PC-3 (cell line): Measurements from ENCODE around the gene MRGPRX2.

Experiments used
- EZH2 ChIP-seq: fragments of 300-600 bp; sonication (generic); IDR thresholded peaks from one replicate; pipeline ENCODE4 v1.6.1; 2017; ENCODE audit warnings: antibody characterized with exemption, mild to moderate bottlenecking, low read length; ENCODE audit not compliant: unreplicated experiment
- EZH2phosphoT487 ChIP-seq: fragments of 300-600 bp; sonication (generic); IDR thresholded peaks from 2 replicates; pipeline ENCODE4 v1.6.1; 2018; ENCODE audit warnings: mild to moderate bottlenecking, antibody characterized with exemption, low read length, borderline replicate concordance
- TF ChIP-seq, protein P1 (sequence below): fragments of 300-600 bp; sonication (generic); conservative IDR thresholded peaks from 2 replicates; pipeline ENCODE4 v1.5.1; 2017; ENCODE audit warnings: antibody characterized with exemption, low read depth, mild to moderate bottlenecking, low read length

DNA sequence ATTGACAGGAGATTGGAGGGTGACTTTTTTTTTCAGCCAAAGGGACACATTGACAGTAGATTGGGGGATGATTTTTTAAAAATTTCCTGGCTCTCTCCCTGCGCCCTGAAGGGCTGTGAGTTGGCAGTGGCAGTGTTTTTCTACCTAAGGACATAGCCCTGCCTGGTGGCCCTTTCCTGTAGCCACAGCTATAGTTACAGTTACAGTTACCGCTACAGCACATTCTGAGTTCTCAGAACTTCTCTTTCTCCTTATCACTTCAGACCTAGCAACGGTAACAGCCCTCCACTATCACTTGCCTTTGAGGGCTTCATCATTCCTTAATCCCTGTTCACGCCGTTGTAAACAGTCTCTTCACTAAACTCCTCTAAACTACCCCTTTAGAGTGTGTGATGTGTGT is 684 bp downstream of the MRGPRX2 start:
- TF ChIP-seq, protein P1, sequence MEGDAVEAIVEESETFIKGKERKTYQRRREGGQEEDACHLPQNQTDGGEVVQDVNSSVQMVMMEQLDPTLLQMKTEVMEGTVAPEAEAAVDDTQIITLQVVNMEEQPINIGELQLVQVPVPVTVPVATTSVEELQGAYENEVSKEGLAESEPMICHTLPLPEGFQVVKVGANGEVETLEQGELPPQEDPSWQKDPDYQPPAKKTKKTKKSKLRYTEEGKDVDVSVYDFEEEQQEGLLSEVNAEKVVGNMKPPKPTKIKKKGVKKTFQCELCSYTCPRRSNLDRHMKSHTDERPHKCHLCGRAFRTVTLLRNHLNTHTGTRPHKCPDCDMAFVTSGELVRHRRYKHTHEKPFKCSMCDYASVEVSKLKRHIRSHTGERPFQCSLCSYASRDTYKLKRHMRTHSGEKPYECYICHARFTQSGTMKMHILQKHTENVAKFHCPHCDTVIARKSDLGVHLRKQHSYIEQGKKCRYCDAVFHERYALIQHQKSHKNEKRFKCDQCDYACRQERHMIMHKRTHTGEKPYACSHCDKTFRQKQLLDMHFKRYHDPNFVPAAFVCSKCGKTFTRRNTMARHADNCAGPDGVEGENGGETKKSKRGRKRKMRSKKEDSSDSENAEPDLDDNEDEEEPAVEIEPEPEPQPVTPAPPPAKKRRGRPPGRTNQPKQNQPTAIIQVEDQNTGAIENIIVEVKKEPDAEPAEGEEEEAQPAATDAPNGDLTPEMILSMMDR, result no peak
- TF ChIP-seq EZH2phosphoT487 (no peak), EZH2 (no peak)
